Adrenal gland (tissue), 5 donors: ENCODE data around the gene BTNL3.

ENCODE experiments used
- POLR2A ChIP-seq, 2 donors: fragments of 450-650 bp; IDR thresholded peaks; one replicate each; pipeline ENCODE4 v1.6.1; 2017; ENCODE audit warnings: antibody characterized with exemption in 2 of 2, mild to moderate bottlenecking in 2 of 2, moderate library complexity in 1 of 2
- TF ChIP-seq, protein P1 (sequence below), 6 experiments: fragments of 450-650 bp in 4 of 6; fragments of 200-600 bp in 2 of 6; sonication (generic) in 1 of 6; IDR thresholded peaks; 1 replicate in 5 of 6; 2 replicates in 1 of 6; pipeline versions ENCODE4 v1.5.1 to v1.8.0; 2016 to 2021; ENCODE audit warnings: antibody characterized with exemption in 6 of 6, mild to moderate bottlenecking in 2 of 6, moderate library complexity in 1 of 6
- donor health status: DM: no; HTN: no; CAD: no.

GRCh38 chr5:180959661-180960060, 29.0 kb upstream of the BTNL3 start:
- TF ChIP-seq POLR2A (IDR thresholded peaks at IDR 0.05), result no peak
- TF ChIP-seq, protein P1, sequence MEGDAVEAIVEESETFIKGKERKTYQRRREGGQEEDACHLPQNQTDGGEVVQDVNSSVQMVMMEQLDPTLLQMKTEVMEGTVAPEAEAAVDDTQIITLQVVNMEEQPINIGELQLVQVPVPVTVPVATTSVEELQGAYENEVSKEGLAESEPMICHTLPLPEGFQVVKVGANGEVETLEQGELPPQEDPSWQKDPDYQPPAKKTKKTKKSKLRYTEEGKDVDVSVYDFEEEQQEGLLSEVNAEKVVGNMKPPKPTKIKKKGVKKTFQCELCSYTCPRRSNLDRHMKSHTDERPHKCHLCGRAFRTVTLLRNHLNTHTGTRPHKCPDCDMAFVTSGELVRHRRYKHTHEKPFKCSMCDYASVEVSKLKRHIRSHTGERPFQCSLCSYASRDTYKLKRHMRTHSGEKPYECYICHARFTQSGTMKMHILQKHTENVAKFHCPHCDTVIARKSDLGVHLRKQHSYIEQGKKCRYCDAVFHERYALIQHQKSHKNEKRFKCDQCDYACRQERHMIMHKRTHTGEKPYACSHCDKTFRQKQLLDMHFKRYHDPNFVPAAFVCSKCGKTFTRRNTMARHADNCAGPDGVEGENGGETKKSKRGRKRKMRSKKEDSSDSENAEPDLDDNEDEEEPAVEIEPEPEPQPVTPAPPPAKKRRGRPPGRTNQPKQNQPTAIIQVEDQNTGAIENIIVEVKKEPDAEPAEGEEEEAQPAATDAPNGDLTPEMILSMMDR (IDR thresholded peaks at IDR 0.05), result no peak
